GM19328 (cell line): ENCODE data around the gene SYT15.
A peak's percentile ranks its signal among the peaks of the same experiment; 100 is the strongest.
"Not testable (repeated sequence)": the region's sequence is repeated elsewhere in the genome, so short reads cannot be mapped to it uniquely, and the experiment has no call there.

ENCODE experiments used
- ATAC-seq: cut with Tn5 transposase; IDR thresholded peaks from one replicate; pipeline ENCODE4 v1.9.1; 2021; ENCODE audit warnings: mild to moderate bottlenecking, moderate library complexity; ENCODE audit not compliant: unreplicated experiment

SYT15 gene

GRCh38 chr10:46555713-46556514 is 23.0 kb upstream of the SYT15 start:
- no peak for ATAC-seq

GRCh38 chr10:46556515-46557318 is 22.2 kb upstream of the SYT15 start, which contains the start of gene GPRIN2:
Gene GPRIN2 (minus strand): TSS chr10:46556658. CDS start chr10:46550736, 5,922 bp downstream.
- no peak for ATAC-seq

DNA sequence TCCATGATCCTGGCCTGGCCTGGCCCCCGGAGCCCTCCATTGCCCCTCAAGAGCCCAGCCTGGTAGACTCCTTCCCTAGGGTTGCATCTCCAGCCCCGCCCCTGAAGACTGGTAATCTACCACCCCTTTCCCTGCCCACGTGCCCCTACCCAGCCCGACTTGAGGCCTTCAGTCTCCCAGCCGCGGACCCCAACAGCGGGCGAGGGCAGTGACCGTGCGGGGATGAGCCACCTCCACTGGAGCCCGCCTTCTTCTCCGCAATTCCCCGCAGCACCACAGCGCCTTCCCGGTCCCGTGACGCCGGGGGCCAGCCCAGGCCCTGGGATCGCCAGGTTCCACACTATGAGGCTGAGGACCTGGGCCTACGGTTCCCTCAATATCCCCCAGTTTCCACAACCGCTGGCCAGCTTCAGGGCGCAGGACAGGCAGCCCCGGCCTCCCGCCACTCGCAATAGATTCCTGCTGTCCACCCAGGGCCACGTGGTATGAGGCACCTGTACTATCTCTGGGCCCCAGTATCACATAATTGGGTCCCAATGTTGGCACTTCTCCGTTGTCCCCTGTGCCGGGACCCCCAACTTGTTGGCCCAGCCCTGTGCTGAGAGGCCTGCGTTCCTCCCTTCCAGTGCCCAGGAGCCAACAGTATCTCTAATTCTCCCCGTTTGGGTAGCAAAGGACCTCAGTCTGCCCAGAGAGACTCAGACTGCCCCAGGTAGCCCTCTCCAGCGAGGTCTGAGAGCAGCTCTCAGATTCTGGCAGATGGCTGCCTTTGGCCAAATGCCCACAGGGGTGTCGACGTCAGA is 21.4 kb upstream of the SYT15 start:
- no peak for ATAC-seq

DNA sequence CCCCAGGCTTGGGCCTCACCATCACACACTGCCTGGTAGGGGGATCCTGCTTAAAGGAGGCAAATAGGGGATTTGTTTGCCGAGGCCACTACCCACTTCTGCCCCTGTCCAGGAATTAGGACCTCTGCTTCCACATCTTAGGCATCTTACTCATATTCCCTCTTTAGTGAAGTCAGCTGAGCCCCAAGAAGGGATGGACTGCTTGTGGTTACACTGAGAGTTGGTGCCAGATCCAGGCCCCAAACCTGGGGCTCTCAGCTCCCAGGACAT is 20.9 kb upstream of the SYT15 start:
- no peak for ATAC-seq

- no peak for ATAC-seq
Measured at GRCh38 chr10:46558392-46559185, 20.3 kb upstream of the SYT15 start.

GRCh38 chr10:46559231-46559671 is 19.7 kb upstream of the SYT15 start:
- ATAC-seq: no peak

DNA sequence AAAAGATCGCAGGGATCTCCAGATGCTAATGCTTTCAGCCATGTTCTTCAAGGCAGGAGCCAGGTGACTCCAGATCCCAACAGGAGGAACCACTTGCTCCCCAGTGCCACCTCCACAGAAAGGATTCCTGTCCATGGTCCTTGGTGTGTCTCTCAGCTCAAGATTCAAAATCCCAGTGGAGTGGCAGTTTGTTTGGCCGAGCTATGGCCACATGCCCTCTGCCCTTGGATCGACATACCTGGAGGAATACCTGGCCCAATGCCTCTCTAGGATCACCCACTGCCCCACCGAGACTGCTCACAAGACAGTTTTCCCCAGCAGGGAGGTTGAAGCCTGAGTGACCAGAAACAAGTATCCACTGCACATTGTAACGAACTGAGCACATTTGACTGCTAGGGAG is 18.5 kb upstream of the SYT15 start:
- ATAC-seq: no peak

DNA sequence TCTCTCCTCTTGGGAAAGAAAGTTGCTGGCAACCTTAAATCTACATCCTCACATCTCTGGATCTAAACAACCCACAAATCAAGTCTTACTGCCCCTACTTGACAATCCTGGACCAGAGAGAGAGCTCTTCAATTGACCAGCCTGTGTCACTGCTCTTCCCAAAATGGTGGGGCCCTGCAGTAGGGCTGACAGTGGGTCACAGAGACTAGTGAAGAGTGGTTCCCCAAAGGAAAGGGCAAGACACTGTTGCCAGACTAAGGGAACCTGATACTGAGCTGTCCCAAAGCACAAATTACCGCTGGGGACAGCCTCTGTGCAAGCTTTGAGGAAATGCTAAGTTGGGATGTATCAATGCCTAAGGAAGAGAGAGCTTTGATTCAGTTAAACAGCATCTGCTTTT is 18.0 kb upstream of the SYT15 start:
- ATAC-seq: no peak

- ATAC-seq: peak; percentile 73
Measured at GRCh38 chr10:46565591-46566332, 13.2 kb upstream of the SYT15 start.

DNA sequence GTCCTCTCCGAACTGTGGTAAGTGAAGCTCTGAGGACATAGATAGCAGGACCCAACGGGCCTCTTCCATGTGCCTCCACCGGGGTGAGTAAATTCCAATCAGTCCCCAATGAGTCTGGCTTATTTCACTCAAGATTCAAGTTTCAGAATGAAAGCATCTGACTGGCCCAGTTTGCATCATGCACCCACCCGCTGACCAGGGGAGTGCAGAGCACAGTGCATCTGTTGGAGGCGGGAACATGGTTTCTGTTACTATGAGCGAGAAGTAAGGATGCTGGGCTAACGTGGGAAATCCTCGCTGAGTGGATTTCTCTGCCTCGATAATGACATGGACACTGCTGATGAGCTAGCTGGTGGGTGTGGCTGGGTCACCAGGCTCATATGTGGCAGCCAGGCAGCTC is 11.8 kb upstream of the SYT15 start:
- ATAC-seq: not testable (repeated sequence)

GRCh38 chr10:46570655-46571054 is 8.3 kb upstream of the SYT15 start:
- not testable (repeated sequence) for ATAC-seq

GRCh38 chr10:46572765-46573164 is 6.2 kb upstream of the SYT15 start:
- not testable (repeated sequence) for ATAC-seq

DNA sequence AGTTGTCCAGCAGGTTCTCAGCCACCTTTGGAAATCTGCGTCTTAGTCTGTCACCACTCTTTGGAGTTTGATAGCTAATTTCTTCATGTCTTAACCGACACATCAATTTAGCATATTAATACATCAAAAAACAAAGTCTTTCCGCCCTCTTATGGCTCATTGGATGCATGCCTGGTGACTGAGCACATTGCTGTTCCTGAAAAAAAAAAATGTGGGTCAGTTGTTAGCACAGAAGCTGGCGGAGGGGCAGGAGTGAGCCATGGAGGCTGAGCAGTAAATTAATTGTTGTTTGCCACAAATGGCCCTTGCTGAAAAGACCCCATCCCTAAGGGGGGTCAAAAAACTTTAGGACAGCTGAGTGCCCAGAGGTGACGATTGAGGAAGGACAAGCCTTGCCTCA is 5.6 kb upstream of the SYT15 start:
- ATAC-seq: not testable (repeated sequence)

DNA sequence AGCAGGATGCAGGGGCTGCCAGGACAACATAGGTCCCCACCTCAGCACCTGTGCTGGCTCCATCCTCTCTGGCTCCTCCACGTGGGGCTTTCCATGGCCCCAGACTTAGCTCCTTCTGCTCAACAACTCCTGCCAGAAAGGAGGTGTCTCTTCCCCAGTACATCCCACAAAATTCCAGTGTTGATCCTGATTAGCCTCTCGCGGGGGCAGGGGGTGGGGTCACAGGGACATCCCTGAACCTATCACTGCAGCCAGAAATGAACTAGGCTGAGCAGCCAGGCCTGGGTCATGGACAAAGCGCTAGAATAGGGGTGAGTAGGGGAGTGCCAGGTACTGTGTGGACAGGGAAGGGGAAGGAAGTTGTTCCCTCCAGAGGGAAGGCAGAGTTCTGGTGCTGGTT is 5.0 kb upstream of the SYT15 start:
- not testable (repeated sequence) for ATAC-seq

DNA sequence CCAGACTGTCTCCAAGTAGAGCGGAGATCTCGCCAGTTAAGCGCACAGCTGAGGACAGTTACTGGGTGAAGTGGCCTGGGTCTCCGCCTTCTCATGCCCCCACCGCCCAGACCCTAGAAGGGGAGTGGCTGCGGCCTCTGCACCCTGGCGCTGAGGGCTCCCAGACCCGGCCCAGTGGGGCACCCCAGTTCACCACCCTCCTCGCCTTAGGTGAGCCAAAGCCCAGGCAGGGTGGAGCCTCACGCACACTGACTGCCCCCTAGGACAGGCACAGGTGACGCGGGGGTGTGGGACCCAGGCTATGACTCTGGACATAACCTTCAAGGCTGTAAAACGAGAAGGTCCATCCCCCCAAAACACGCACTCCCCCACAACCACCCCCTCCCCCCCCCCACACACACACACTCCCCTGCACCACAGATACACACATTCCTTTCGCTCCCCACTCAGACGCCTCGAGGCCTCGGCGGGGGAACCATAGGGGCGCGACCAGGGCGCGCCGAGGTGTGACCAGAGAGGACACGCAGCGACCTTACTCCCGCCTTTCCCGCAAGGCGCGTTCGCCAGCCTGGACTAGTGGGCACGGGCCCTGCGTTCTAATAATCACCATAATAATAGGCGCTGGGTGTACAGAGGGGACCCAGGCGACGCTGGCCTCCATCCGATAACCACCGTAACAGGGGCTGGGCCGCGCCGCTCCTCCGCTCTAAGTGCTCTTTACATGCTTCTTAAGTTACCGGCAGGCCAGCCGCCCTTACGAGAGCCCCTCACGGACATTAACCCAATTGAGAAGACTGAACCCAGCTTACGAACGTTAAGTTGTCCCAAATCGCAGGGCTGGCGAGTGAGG is 1.1 kb upstream of the SYT15 start:
- not testable (repeated sequence) for ATAC-seq

DNA sequence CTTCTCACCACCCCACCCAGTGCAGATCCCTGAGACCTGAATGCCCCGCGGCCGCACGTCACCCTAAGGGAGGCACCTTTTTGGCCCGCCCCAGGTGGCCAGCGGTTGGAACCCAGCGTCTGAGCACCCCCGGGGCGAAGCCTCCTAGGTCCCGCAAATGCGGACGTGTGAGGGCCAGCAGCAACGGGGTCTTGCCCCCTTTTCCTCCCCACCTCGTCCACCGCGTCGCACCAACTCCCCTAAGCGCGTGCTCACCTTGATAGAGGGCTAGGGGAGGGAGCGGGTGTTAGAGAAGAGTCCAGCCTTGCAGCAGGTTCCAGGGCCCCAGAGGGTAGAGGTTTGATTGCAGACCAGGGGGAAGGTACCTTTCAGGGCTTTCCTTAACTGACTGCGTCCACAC is 450 bp downstream of the SYT15 start:
- not testable (repeated sequence) for ATAC-seq

- ATAC-seq: not testable (repeated sequence)
Measured at GRCh38 chr10:46581997-46582396, 3.1 kb downstream of the SYT15 start.

DNA sequence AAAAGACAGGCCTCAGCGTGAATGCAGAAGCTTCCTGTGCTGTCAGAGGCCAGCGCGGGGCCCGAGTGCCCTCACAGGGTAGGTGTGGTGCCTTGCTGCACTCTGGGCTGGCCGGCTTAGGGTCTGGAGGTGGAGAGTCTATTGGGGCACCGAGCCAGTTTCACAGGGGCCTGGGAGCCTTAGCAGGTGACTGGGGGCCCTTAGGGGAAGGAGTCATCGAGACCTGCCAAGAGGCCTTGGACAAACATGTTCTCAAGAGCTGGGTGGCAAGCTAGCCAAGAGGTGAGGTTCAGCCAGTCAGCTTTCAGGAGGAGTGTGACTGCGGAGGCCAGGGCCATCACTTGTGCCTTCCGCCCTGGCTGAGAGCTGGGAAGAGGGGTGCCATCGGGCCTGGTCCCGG is 3.6 kb downstream of the SYT15 start:
- not testable (repeated sequence) for ATAC-seq

- ATAC-seq: not testable (repeated sequence)
Measured at GRCh38 chr10:46584196-46584595, 5.3 kb downstream of the SYT15 start.
